Measurements from ENCODE around the gene CARMIL1.

GRCh38 chr6:25404091-25404490 lies 124.9 kb downstream of the CARMIL1 start:
- TF ChIP-seq, protein P1, sequence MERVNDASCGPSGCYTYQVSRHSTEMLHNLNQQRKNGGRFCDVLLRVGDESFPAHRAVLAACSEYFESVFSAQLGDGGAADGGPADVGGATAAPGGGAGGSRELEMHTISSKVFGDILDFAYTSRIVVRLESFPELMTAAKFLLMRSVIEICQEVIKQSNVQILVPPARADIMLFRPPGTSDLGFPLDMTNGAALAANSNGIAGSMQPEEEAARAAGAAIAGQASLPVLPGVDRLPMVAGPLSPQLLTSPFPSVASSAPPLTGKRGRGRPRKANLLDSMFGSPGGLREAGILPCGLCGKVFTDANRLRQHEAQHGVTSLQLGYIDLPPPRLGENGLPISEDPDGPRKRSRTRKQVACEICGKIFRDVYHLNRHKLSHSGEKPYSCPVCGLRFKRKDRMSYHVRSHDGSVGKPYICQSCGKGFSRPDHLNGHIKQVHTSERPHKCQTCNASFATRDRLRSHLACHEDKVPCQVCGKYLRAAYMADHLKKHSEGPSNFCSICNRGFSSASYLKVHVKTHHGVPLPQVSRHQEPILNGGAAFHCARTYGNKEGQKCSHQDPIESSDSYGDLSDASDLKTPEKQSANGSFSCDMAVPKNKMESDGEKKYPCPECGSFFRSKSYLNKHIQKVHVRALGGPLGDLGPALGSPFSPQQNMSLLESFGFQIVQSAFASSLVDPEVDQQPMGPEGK (CRISPR knock-in tag; IDR thresholded peaks at IDR 0.05; ENCODE audit: borderline replicate concordance) = no peak
- TF ChIP-seq POU6F1 (CRISPR knock-in tag; IDR thresholded peaks at IDR 0.05; ENCODE audit: borderline replicate concordance, low read depth) (no peak), CSRNP3 (CRISPR knock-in tag; IDR thresholded peaks at IDR 0.05) (no peak), ZC3H10 (CRISPR knock-in tag; IDR thresholded peaks at IDR 0.05) (no peak), ARNTL (CRISPR knock-in tag; IDR thresholded peaks at IDR 0.05; ENCODE audit: borderline replicate concordance, low read depth) (no peak), BACH2 (CRISPR knock-in tag; IDR thresholded peaks at IDR 0.05; ENCODE audit: borderline replicate concordance) (no peak), GLIS3 (CRISPR knock-in tag; IDR thresholded peaks at IDR 0.05) (no peak), ISL1 (CRISPR knock-in tag; IDR thresholded peaks at IDR 0.05) (no peak), ZFP3 (CRISPR knock-in tag; IDR thresholded peaks at IDR 0.05) (no peak), TOX (CRISPR knock-in tag; IDR thresholded peaks at IDR 0.05; ENCODE audit: borderline replicate concordance) (no peak), CSDC2 (CRISPR knock-in tag; IDR thresholded peaks at IDR 0.05) (no peak)
